NOMO-1 (cell line): ENCODE data around the gene GPC5.
"Not testable (repeated sequence)": the region's sequence is repeated elsewhere in the genome, so short reads cannot be mapped to it uniquely, and the experiment has no call there.

Experiments used
- DNase-seq, 2 experiments: peaks; one replicate each; lab custom pipeline; 2025; ENCODE audit not compliant: unreplicated experiment in 2 of 2; lab: John Stamatoyannopoulos, UW

The GPC5 gene

GRCh38 chr13:92843549-92843948 lies 1445.1 kb downstream of the GPC5 start:
- no peak for DNase-seq

- DNase-seq = no peak
Observed at GRCh38 chr13:92849381-92849780, 1451.0 kb downstream of the GPC5 start.

GRCh38 chr13:92864584-92865284 lies 1466.3 kb downstream of the GPC5 start:
- DNase-seq = no peak

- no peak for DNase-seq
Observed at GRCh38 chr13:92873029-92873428, 1474.6 kb downstream of the GPC5 start.

- DNase-seq = no peak
Observed at GRCh38 chr13:92886535-92887077, 1488.2 kb downstream of the GPC5 start.

GRCh38 chr13:92894447-92894846 lies 1496.0 kb downstream of the GPC5 start:
- DNase-seq = no peak

GRCh38 chr13:92896842-92897241 lies 1498.4 kb downstream of the GPC5 start:
- DNase-seq = no peak

- not testable (repeated sequence) for DNase-seq
Observed at GRCh38 chr13:92898946-92899345, 1500.5 kb downstream of the GPC5 start.

- DNase-seq = no peak
Observed at GRCh38 chr13:92900446-92900845, 1502.0 kb downstream of the GPC5 start.

- DNase-seq = no peak
Observed at GRCh38 chr13:92901739-92902138, 1503.3 kb downstream of the GPC5 start.

- DNase-seq = no peak
Observed at GRCh38 chr13:92912629-92913028, 1514.2 kb downstream of the GPC5 start.

- DNase-seq = no peak
Observed at GRCh38 chr13:92913840-92914239, 1515.4 kb downstream of the GPC5 start.
